SU-DHL-6 (cell line): Measurements from ENCODE around the gene DOK7.

Experiments
- H2AFZ ChIP-seq: fragments of 200-600 bp; sonication (generic); 2 replicates; pipeline ENCODE4 v1.6.1; 2014; ENCODE audit warnings: low read depth, mild to moderate bottlenecking, moderate library complexity, mixed read lengths, antibody characterized with exemption, low read length; ENCODE audit not compliant: severe bottlenecking
- H3F3A ChIP-seq: fragments of 200-600 bp; shearing (Covaris generic); 2 replicates; pipeline ENCODE4 v1.6.0; 2016; ENCODE audit warnings: antibody characterized with exemption, mild to moderate bottlenecking; ENCODE audit not compliant: insufficient read depth
- H3K27ac ChIP-seq: fragments of 200-600 bp; sonication (generic); 2 replicates; pipeline ENCODE4 v1.5.1; 2016; ENCODE audit warnings: low read depth, mild to moderate bottlenecking, low read length, moderate library complexity, mixed read lengths
- H3K27me3 ChIP-seq: fragments of 200-600 bp; sonication (generic), shearing (Covaris generic); 2 replicates; pipeline ENCODE4 v1.6.0; 2014; ENCODE audit warnings: mild to moderate bottlenecking, low read length
- H3K36me3 ChIP-seq: fragments of 200-600 bp; sonication (generic); 2 replicates; pipeline ENCODE4 v1.6.1; 2014; ENCODE audit warnings: mild to moderate bottlenecking, low read length, mixed read lengths
- H3K4me2 ChIP-seq: fragments of 300-600, 200-600 bp; shearing (Covaris generic), sonication (generic); 2 replicates; pipeline ENCODE4 v1.6.0; 2014; ENCODE audit warnings: low read length, low read depth, mild to moderate bottlenecking; ENCODE audit not compliant: poor library complexity, severe bottlenecking
- H3K4me3 ChIP-seq: fragments of 200-600 bp; sonication (generic); 2 replicates; pipeline ENCODE4 v1.5.1; 2014; ENCODE audit warnings: antibody characterized with exemption, low read length, mild to moderate bottlenecking, mixed read lengths; ENCODE audit not compliant: insufficient read depth, poor library complexity, severe bottlenecking
- H3K79me2 ChIP-seq: fragments of 200-600 bp; sonication (generic); 2 replicates; pipeline ENCODE4 v1.6.1; 2014; ENCODE audit warnings: mild to moderate bottlenecking, low read length, moderate library complexity; ENCODE audit not compliant: insufficient read depth
- H3K9ac ChIP-seq: fragments of 200-600 bp; sonication (generic); 2 replicates; pipeline ENCODE4 v1.7.0; 2014; ENCODE audit warnings: mild to moderate bottlenecking, low read length
- H3K9me2 ChIP-seq: fragments of 200-600 bp; sonication (generic); replicated peaks from 2 replicates; pipeline ENCODE4 v1.6.1; 2014; ENCODE audit warnings: low read length; ENCODE audit not compliant: insufficient read depth
- H3K9me3 ChIP-seq: fragments of 200-600 bp; sonication (generic); 2 replicates; pipeline ENCODE4 v1.6.1; 2014; ENCODE audit warnings: low read length, mixed read lengths; ENCODE audit not compliant: insufficient read depth
- H4K20me1 ChIP-seq: fragments of 200-600 bp; sonication (generic); 2 replicates; pipeline ENCODE4 v1.6.1; 2014; ENCODE audit warnings: low read depth, mild to moderate bottlenecking, antibody characterized with exemption, low read length, moderate library complexity, mixed read lengths
- EZH2phosphoT487 ChIP-seq: fragments of 200-600 bp; sonication (generic), shearing (Covaris generic); conservative IDR thresholded peaks from 2 replicates; pipeline ENCODE4 v1.6.1; 2018; ENCODE audit warnings: mild to moderate bottlenecking, antibody characterized with exemption, low read length, moderate library complexity, mixed read lengths
- TF ChIP-seq, protein P1 (sequence below): fragments of 200-600 bp; sonication (generic); IDR thresholded peaks from one replicate; pipeline ENCODE4 v1.5.1; 2017; ENCODE audit warnings: antibody characterized with exemption, mild to moderate bottlenecking, low read length, moderate library complexity; ENCODE audit not compliant: insufficient read depth, poor library complexity, severe bottlenecking

DOK7 gene

DNA sequence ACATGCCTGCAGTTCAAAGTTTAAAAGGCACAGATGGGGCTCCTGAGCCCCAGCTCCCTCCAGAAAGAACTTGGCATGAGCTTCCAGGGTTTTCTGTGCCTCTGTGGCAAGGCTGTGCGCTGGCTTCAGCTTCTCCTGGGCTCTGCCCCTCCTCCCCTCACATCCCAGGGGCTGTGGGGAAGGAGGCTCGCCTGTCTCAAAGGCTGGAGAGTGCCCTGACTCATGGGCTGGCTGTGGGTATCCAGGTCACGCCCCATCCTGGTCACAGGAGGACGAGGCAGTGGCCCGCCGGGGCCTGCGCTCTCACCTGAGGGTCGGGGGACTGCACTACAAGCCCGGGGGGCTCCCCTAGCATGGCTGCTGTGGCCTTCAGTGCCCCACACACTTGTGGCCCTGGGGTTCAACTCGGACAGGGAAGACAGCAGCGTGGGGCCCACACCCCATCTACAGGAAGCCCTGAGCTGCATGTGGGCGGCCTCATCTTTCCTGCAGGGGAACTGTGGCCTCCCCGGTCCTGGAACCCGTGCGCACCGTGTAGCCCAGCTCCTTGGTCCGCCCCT, 51.2 kb downstream of the DOK7 start:
- H3K36me3 ChIP-seq: no peaks in the 10 kb centered on the region
- H3K4me2 ChIP-seq: no peak overlapping the region
- no peak overlapping the region for H2AFZ ChIP-seq
- no peak overlapping the region for H3K9ac ChIP-seq
- H4K20me1 ChIP-seq: no peaks in the 10 kb centered on the region
- no peaks in the 10 kb centered on the region for H3K27me3 ChIP-seq
- H3K27ac ChIP-seq: no peak overlapping the region
- no peaks in the 10 kb centered on the region for H3K9me3 ChIP-seq
- no peaks in the 10 kb centered on the region for H3K79me2 ChIP-seq
- no peaks in the 10 kb centered on the region for H3K9me2 ChIP-seq
- TF ChIP-seq, protein P1, sequence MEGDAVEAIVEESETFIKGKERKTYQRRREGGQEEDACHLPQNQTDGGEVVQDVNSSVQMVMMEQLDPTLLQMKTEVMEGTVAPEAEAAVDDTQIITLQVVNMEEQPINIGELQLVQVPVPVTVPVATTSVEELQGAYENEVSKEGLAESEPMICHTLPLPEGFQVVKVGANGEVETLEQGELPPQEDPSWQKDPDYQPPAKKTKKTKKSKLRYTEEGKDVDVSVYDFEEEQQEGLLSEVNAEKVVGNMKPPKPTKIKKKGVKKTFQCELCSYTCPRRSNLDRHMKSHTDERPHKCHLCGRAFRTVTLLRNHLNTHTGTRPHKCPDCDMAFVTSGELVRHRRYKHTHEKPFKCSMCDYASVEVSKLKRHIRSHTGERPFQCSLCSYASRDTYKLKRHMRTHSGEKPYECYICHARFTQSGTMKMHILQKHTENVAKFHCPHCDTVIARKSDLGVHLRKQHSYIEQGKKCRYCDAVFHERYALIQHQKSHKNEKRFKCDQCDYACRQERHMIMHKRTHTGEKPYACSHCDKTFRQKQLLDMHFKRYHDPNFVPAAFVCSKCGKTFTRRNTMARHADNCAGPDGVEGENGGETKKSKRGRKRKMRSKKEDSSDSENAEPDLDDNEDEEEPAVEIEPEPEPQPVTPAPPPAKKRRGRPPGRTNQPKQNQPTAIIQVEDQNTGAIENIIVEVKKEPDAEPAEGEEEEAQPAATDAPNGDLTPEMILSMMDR: no peak
- H3F3A ChIP-seq: no peaks in the 10 kb centered on the region
- no peak overlapping the region for H3K4me3 ChIP-seq

DNA sequence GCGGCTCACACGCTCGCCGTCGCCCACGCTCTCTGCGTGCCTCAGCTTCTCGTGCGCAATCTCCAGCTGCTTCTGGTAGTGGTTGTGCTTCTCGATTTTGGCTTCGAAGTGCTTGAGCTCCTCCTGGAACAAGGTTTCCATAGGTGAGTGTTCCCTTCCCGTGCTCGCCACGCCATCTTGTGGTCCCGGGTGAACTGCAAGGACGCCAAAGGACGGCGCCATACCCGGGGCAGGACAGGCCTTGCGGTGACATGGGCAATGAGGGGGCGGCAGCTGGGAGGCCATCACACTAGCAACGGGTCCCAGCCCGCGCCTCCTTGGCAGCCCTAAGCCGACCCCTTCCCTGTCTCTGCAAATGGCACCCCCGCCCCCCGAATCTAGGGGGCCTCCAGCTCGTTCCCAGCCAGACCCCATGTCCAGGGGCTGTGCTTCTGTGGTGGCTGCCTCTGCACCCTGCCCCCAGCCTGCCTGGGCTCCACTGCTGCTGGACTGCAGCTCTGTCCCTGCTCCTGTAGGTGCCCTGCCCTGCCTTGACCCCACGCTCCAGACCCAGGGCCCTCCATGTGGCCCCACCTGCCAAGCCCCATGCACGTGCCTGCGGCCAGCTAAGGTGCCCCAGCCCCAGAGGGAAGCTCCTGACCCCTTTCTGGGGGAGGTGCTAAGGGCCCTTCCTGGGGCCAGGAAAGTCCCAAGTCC, 51.8 kb downstream of the DOK7 start:
- Histone ChIP-seq H3K9me2 (no peaks in the 10 kb centered on the region), H3K36me3 (no peaks in the 10 kb centered on the region), H3K79me2 (no peaks in the 10 kb centered on the region), H3K4me2 (no peak overlapping the region), H3F3A (no peaks in the 10 kb centered on the region), H3K9ac (no peak overlapping the region), H4K20me1 (no peaks in the 10 kb centered on the region), H3K27me3 (no peaks in the 10 kb centered on the region), H3K9me3 (no peaks in the 10 kb centered on the region), H2AFZ (no peak overlapping the region), H3K27ac (no peak overlapping the region), H3K4me3 (no peak overlapping the region)
- no peak for TF ChIP-seq EZH2phosphoT487
- TF ChIP-seq, protein P1: no peak

DNA sequence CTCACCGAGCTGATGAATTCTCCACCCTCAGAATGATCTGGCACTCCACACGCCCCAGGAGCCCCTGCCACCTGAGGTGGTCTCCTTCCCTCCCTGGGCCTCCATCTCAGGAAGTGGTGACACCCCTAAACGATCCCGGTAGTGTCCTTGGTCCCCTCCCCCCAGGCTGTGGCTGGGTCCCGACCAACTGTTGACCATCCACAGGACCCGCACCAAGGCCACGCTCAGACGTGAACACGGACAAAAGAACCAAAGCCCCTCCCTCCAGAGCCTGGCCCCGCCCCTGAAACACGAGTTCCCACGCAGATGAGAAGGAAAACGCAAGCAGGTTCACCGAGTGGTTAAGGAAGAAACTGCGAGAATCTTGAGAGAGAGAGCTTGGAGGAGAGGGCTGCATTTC, 52.5 kb downstream of the DOK7 start:
- Histone ChIP-seq H3F3A (no peaks in the 10 kb centered on the region), H3K9me3 (no peaks in the 10 kb centered on the region), H3K36me3 (no peaks in the 10 kb centered on the region), H3K27ac (no peak overlapping the region), H3K9ac (no peak overlapping the region), H3K4me3 (no peak overlapping the region), H3K9me2 (no peaks in the 10 kb centered on the region), H3K79me2 (no peaks in the 10 kb centered on the region), H3K27me3 (no peaks in the 10 kb centered on the region), H2AFZ (no peak overlapping the region), H3K4me2 (no peak overlapping the region), H4K20me1 (no peaks in the 10 kb centered on the region)
- no peak for TF ChIP-seq EZH2phosphoT487
- TF ChIP-seq, protein P1: no peak
